HepG2 (cell line): ENCODE results near the gene NR2F1-AS1. TPM values are rescaled to one million over a fixed set of nuclear protein-coding genes. Genes with fewer than 3 reads are reported as not detected.
A peak's percentile ranks its signal among the peaks of the same experiment; 100 is the strongest.

Experiments used
- ARID2 ChIP-seq: sonication (generic); formaldehyde crosslinking; IDR thresholded peaks from 2 replicates; pipeline ENCODE4 v1.8.1; 2022; ENCODE audit warnings: mild to moderate bottlenecking, missing genetic modification reagents, borderline replicate concordance
- BRCA1 ChIP-seq: sonication (generic); formaldehyde crosslinking; IDR thresholded peaks from 2 replicates; pipeline ENCODE4 v1.4.0; 2020; ENCODE audit warnings: missing genetic modification reagents
- GABPA ChIP-seq, 2 experiments: IDR thresholded peaks; 2 replicates each; pipeline ENCODE4 v1.6.1; 2011 to 2016; ENCODE audit warnings: low read depth in 2 of 2, low read length in 1 of 2, missing biosample characterization in 1 of 2, missing genetic modification characterization in 1 of 2
- HNRNPK ChIP-seq: fragments of 200-400 bp; formaldehyde crosslinking; IDR thresholded peaks from 2 replicates; pipeline ENCODE4 v1.6.1; 2018; ENCODE audit warnings: low read length, low read depth, moderate library complexity, mild to moderate bottlenecking; ENCODE audit not compliant: poor library complexity, severe bottlenecking
- IRX3 ChIP-seq: sonication (generic); formaldehyde crosslinking; IDR thresholded peaks from 2 replicates; pipeline ENCODE4 v1.8.1; 2023; ENCODE audit warnings: mild to moderate bottlenecking, low read depth, missing genetic modification reagents, borderline replicate concordance
- KLF11 ChIP-seq: IDR thresholded peaks from 2 replicates; pipeline ENCODE4 v1.6.1; 2016; ENCODE audit warnings: missing compliant biosample characterization
- MAZ ChIP-seq, 2 experiments: sonication (generic) in 1 of 2; formaldehyde crosslinking in 1 of 2; IDR thresholded peaks; 2 replicates each; pipeline versions ENCODE4 v1.5.0 to v1.6.1; 2012 to 2020; ENCODE audit warnings: low read depth in 2 of 2, mild to moderate bottlenecking in 2 of 2, borderline replicate concordance in 1 of 2, improper control_type of control experiment in 1 of 2, low read length in 1 of 2, missing genetic modification reagents in 1 of 2, moderate library complexity in 1 of 2
- MIXL1 ChIP-seq: IDR thresholded peaks from 2 replicates; pipeline ENCODE4 v1.6.1; 2016
- MXD4 ChIP-seq: IDR thresholded peaks from 2 replicates; pipeline ENCODE4 v1.6.1; 2016; ENCODE audit warnings: mild to moderate bottlenecking, missing biosample characterization, missing genetic modification reagents
- NFKB2 ChIP-seq: sonication (generic); formaldehyde crosslinking; IDR thresholded peaks from 2 replicates; pipeline ENCODE4 v1.4.0; 2020; ENCODE audit warnings: missing genetic modification reagents, borderline replicate concordance
- NFYC ChIP-seq: IDR thresholded peaks from 2 replicates; pipeline ENCODE4 v1.6.1; 2016; ENCODE audit warnings: missing genetic modification reagents, missing compliant biosample characterization
- NR2F6 ChIP-seq, 2 experiments: IDR thresholded peaks; 2 replicates each; pipeline ENCODE4 v1.6.1; 2016; ENCODE audit warnings: antibody characterized with exemption in 1 of 2, mild to moderate bottlenecking in 1 of 2
- POLR2G ChIP-seq: fragments of 200-400 bp; formaldehyde crosslinking; IDR thresholded peaks from 2 replicates; pipeline ENCODE4 v1.6.1; 2018; ENCODE audit warnings: mild to moderate bottlenecking, low read depth, low read length, moderate library complexity
- RBFOX2 ChIP-seq: fragments of 200-400 bp; formaldehyde crosslinking; IDR thresholded peaks from 2 replicates; pipeline ENCODE4 v1.6.1; 2017; ENCODE audit warnings: low read depth, mild to moderate bottlenecking, low read length
- RXRA ChIP-seq: sonication (generic); formaldehyde crosslinking; IDR thresholded peaks from 2 replicates; pipeline ENCODE4 v1.5.1; 2020; ENCODE audit warnings: missing genetic modification reagents
- SNAPC2 ChIP-seq: sonication (generic); formaldehyde crosslinking; IDR thresholded peaks from 2 replicates; pipeline ENCODE4 v1.8.1; 2022; ENCODE audit warnings: mild to moderate bottlenecking, missing genetic modification reagents
- SP4 ChIP-seq: sonication (generic); formaldehyde crosslinking; IDR thresholded peaks from 2 replicates; pipeline ENCODE4 v1.8.1; 2023; ENCODE audit warnings: mild to moderate bottlenecking, missing genetic modification reagents
- SRF ChIP-seq: IDR thresholded peaks from 2 replicates; pipeline ENCODE4 v1.6.1; 2011; ENCODE audit warnings: mild to moderate bottlenecking, low read depth, low read length, moderate library complexity
- ZFX ChIP-seq: sonication (generic); formaldehyde crosslinking; IDR thresholded peaks from 2 replicates; pipeline ENCODE4 v1.4.0; 2020; ENCODE audit warnings: mild to moderate bottlenecking, low read depth, missing genetic modification reagents, moderate library complexity
- ZMAT3 ChIP-seq: sonication (generic); formaldehyde crosslinking; conservative IDR thresholded peaks from 2 replicates; pipeline ENCODE4 v1.7.0; 2021; ENCODE audit warnings: missing genetic modification reagents
- ZNF331 ChIP-seq: sonication (generic); formaldehyde crosslinking; IDR thresholded peaks from 2 replicates; pipeline ENCODE4 v1.4.0; 2020; ENCODE audit warnings: missing genetic modification reagents
- ZNF44 ChIP-seq: sonication (generic); formaldehyde crosslinking; IDR thresholded peaks from 2 replicates; pipeline ENCODE4 v1.5.1; 2020; ENCODE audit warnings: mild to moderate bottlenecking, missing genetic modification reagents
- ZNF660 ChIP-seq: sonication (generic); formaldehyde crosslinking; IDR thresholded peaks from 2 replicates; pipeline ENCODE4 v1.5.1; 2020; ENCODE audit warnings: mild to moderate bottlenecking, low read depth, missing genetic modification reagents, borderline replicate concordance
- ZNF766 ChIP-seq: sonication (generic); formaldehyde crosslinking; IDR thresholded peaks from 2 replicates; pipeline ENCODE4 v1.5.0; 2020; ENCODE audit warnings: missing genetic modification reagents, borderline replicate concordance
- ZNF777 ChIP-seq: sonication (generic); formaldehyde crosslinking; IDR thresholded peaks from 2 replicates; pipeline ENCODE4 v1.4.0; 2020; ENCODE audit warnings: missing genetic modification reagents
- ZSCAN21 ChIP-seq: sonication (generic); formaldehyde crosslinking; IDR thresholded peaks from 2 replicates; pipeline ENCODE4 v1.8.0; 2022; ENCODE audit warnings: mild to moderate bottlenecking, missing genetic modification reagents, moderate library complexity, borderline replicate concordance
- polyA plus RNA-seq, 8 experiments: library from polyadenylated mRNA; depleted of rRNA in 3 of 8; stranded (reverse) in 7 of 8; unstranded in 1 of 8; fragments of >200 nt; fragmentation: Illumina TruSeq in 4 of 8; extraction: Trizol in 4 of 8; gene quantifications; 2 replicates each; pipeline versions ENCODE4 v1.2.1 to v1.2.3, GENCODE V29; 2011 to 2016; ENCODE audit warnings: low read depth in 4 of 8, missing spikeins in 1 of 8, mixed read lengths in 1 of 8; ENCODE audit not compliant: insufficient read depth in 1 of 8
- total RNA-seq, 5 experiments: library from RNA; depleted of rRNA; stranded (reverse); fragments of >200 nt; fragmentation: Illumina TruSeq; extraction: Trizol; gene quantifications; 2 replicates each; pipeline ENCODE4 v1.2.3, GENCODE V29; 2016; ENCODE audit warnings: low read depth in 1 of 5
- TF ChIP-seq, protein P1 (sequence below): IDR thresholded peaks from 2 replicates; pipeline ENCODE4 v1.6.1; 2016; ENCODE audit warnings: missing compliant biosample characterization, missing genetic modification reagents, borderline replicate concordance
- TF ChIP-seq, protein P2 (sequence below): IDR thresholded peaks from 2 replicates; pipeline ENCODE4 v1.6.1; 2016; ENCODE audit warnings: mild to moderate bottlenecking, missing biosample characterization, missing genetic modification reagents
- TF ChIP-seq, protein P3 (sequence below): sonication (generic); formaldehyde crosslinking; IDR thresholded peaks from 2 replicates; pipeline ENCODE4 v1.4.0; 2020; ENCODE audit warnings: missing genetic modification reagents

The NR2F1-AS1 gene
- total and polyA plus RNA-seq, 2 of the 13 experiments (the other 11 are each of a cell fraction or from before 2014, with no cell fraction given) = 2.8 TPM

DNA sequence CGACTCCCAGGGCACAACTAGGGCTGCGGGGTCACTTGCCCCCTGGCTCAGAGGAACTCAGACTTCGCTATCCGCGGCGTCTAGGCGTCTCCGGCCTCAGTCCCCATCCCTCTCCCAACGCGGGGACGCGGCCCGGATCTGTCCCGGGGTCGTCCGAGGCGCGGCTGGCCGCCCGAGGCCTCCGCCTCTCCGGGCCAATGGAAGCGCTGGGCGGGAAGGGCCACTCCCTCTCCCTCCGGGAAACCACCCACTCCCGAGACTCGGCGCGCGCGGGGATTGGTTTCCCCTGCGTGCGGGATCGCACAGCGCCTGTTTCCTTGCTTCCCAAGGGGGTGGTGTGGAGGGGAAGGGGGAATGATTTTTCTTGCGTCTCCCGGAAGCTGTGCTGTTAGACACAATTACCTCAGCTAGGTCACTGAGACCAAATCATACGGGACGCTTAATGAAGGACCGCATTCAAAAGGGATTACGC lies 40.3 kb upstream of the NR2F1-AS1 start (continued):
- TF ChIP-seq ZNF331 (CRISPR knock-in tag) (peak; percentile 41), MIXL1 (CRISPR knock-in tag) (peak; percentile 42; the same call in 1 of the 2 replicates), ZSCAN21 (CRISPR knock-in tag) (peak; percentile 61; the same call in 1 of the 2 replicates), ZNF766 (CRISPR knock-in tag) (no peak), MXD4 (CRISPR knock-in tag) (0 out of 2 replicates have a peak, but pooled peaks have one; percentile 44), POLR2G (0 out of 2 replicates have a peak, but pooled peaks have one; percentile 37), RBFOX2 (peak; percentile 59), SNAPC2 (CRISPR knock-in tag) (peak; percentile 18; the same call in 1 of the 2 replicates), ZNF44 (CRISPR knock-in tag) (0 out of 2 replicates have a peak, but pooled peaks have one; percentile 11), GABPA (IDR thresholded peaks at IDR 0.05; ENCODE audit: low read depth, low read length) (no peak), GABPA (CRISPR knock-in tag; IDR thresholded peaks at IDR 0.05; ENCODE audit: low read depth) (peak; percentile 7; the same call in 1 of the 2 replicates), SP4 (CRISPR knock-in tag) (peak; percentile 71; the same call in 1 of the 2 replicates), SRF (no peak), IRX3 (CRISPR knock-in tag) (0 out of 2 replicates have a peak, but pooled peaks have one; percentile 29), NFKB2 (CRISPR knock-in tag) (peak; percentile 40; the same call in 1 of the 2 replicates), BRCA1 (CRISPR knock-in tag) (no peak), KLF11 (CRISPR knock-in tag) (0 out of 2 replicates have a peak, but pooled peaks have one; percentile 29), RXRA (CRISPR knock-in tag) (peak; percentile 34; the same call in 1 of the 2 replicates), ZNF660 (CRISPR knock-in tag) (no peak), NFYC (CRISPR knock-in tag) (peak; percentile 70), NR2F6 (IDR thresholded peaks at IDR 0.05) (no peak), NR2F6 (CRISPR knock-in tag; IDR thresholded peaks at IDR 0.05) (no peak), MAZ (IDR thresholded peaks at IDR 0.05; ENCODE audit: borderline replicate concordance, low read depth, low read length) (no peak), MAZ (CRISPR knock-in tag; IDR thresholded peaks at IDR 0.05; ENCODE audit: low read depth) (0 out of 2 replicates have a peak, but pooled peaks have one; percentile 48), ZNF777 (CRISPR knock-in tag) (peak; percentile 84), ZFX (CRISPR knock-in tag) (peak; percentile 83), ARID2 (peak; percentile 56; the same call in 1 of the 2 replicates), HNRNPK (peak; percentile 17), ZMAT3 (CRISPR knock-in tag) (peak; percentile 63; the same call in 1 of the 2 replicates)
- TF ChIP-seq, protein P1, sequence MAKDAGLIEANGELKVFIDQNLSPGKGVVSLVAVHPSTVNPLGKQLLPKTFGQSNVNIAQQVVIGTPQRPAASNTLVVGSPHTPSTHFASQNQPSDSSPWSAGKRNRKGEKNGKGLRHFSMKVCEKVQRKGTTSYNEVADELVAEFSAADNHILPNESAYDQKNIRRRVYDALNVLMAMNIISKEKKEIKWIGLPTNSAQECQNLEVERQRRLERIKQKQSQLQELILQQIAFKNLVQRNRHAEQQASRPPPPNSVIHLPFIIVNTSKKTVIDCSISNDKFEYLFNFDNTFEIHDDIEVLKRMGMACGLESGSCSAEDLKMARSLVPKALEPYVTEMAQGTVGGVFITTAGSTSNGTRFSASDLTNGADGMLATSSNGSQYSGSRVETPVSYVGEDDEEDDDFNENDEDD (CRISPR knock-in tag) = peak; percentile 88
- TF ChIP-seq, protein P2, sequence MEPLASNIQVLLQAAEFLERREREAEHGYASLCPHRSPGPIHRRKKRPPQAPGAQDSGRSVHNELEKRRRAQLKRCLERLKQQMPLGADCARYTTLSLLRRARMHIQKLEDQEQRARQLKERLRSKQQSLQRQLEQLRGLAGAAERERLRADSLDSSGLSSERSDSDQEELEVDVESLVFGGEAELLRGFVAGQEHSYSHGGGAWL (CRISPR knock-in tag) = peak; percentile 70
- TF ChIP-seq, protein P3, sequence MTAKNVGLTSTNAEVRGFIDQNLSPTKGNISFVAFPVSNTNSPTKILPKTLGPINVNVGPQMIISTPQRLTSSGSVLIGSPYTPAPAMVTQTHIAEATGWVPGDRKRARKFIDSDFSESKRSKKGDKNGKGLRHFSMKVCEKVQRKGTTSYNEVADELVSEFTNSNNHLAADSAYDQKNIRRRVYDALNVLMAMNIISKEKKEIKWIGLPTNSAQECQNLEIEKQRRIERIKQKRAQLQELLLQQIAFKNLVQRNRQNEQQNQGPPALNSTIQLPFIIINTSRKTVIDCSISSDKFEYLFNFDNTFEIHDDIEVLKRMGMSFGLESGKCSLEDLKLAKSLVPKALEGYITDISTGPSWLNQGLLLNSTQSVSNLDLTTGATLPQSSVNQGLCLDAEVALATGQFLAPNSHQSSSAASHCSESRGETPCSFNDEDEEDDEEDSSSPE (CRISPR knock-in tag) = peak; percentile 80
